Left colon (tissue), 2 donors: ENCODE data around the gene OR1L8. TPM values are rescaled to one million over a fixed set of nuclear protein-coding genes. Genes with fewer than 3 reads are reported as not detected.

Experiments used
- ATAC-seq: fragments of 200-7000 bp; cut with Tn5 transposase; one replicate; pipeline ENCODE4 v1.9.1; 2020; ENCODE audit warnings: mild to moderate bottlenecking, moderate library complexity
- DNase-seq, 2 donors: peaks; one replicate each; pipeline ENCODE4 v3.0.0-alpha.2; 2020
- intact Hi-C, 2 donors: fragments of 100-400 bp; cut with DNase I in 1 of 2; cut with micrococcal nuclease in 1 of 2; formaldehyde crosslinking; loops; one replicate each; pipeline versions ENCODE4 v1.11.2 to v1.14.0; 2022; cut with DNase I, micrococcal nuclease
- total RNA-seq, 2 donors: library from RNA; stranded (reverse); fragmentation: NEBNext Ultra II Directional; extraction: Animal tissue kit (Norgen Biotek cat#: 25700); gene quantifications; one replicate each; pipeline ENCODE4 v1.2.1, GENCODE V29; 2021
- donor health status: DM: no; HTN: no; CAD: no.
- donor health status: DM: yes; HTN: yes; CAD: no.

The OR1L8 gene
- total RNA-seq, 2 donors from 2014 or later = not detected

DNA sequence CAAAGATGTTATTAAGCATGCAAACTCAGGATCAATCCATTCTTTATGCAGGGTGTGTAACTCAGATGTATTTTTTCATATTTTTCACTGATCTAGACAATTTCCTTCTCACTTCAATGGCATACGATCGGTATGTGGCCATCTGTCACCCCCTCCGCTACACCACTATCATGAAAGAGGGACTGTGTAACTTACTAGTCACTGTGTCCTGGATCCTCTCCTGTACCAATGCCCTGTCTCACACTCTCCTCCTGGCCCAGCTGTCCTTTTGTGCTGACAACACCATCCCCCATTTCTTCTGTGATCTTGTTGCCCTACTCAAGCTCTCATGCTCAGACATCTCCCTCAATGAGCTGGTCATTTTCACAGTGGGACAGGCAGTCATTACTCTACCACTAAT lies 63.8 kb downstream of the OR1L8 start:
- intact Hi-C loops = no loop called here
- ATAC-seq (no peak), DNase-seq (no peak)

DNA sequence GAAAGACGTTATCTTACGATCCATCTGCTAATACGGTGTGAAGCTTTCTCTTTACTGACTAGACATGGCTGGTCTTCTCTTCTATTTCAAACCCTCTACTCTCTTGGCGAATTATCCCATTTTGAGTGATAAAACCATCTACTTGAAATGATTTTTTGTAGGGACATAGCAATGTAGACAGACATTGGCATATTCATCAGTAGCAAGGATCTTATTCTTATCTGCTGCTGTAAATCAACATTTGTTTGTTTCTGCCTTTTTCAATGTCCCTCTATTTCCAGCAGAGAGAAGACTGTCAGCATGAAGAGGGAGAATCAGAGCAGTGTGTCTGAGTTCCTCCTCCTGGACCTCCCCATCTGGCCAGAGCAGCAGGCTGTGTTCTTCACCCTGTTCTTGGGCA lies 64.3 kb downstream of the OR1L8 start, which contains the start of gene OR1J4:
Gene OR1J4 (plus strand): TSS at position 301 of the 400 bp plus-strand sequence. CDS start 0 bp downstream, at position 301.
- ATAC-seq (no peak), DNase-seq (no peak)
- intact Hi-C loops = no loop called here

DNA sequence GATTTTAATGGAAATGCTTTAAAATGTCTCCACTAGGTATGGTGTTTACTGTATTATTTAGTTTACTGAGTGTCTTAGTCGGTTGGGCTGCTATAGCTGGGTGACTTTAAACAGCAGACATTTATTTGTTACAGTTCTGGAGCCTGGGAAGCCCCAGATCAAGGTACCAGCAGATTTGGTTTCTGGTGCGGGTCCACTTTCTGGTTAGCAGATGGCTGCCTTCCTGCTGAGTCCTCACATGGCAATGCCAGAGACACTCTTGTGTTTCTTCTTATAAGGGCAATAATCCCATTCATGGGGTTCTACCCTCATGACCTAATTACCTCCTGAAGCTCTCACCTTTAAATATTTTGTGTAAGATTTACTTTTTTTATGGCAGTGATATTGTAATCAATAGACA lies 65.0 kb downstream of the OR1L8 start:
- no peak for DNase-seq
- intact Hi-C loops = no loop called here
- ATAC-seq = no peak

Other genes starting within 250 kb of the OR1L8 start
- gene PTGS1, start 212.4 kb downstream of the OR1L8 start, total RNA-seq = 10 to 100 TPM in 1 of 2 donors, 1 to 10 TPM in 1; 7.8 to 25.4 TPM
- gene OR1J1, start 105.5 kb downstream of the OR1L8 start, total RNA-seq = not detected
- not detected for gene OR1J2, start 72.6 kb downstream of the OR1L8 start, total RNA-seq
- not detected for gene OR1J4, start 64.2 kb downstream of the OR1L8 start, total RNA-seq
- not detected for gene OR1N1, start 56.1 kb downstream of the OR1L8 start, total RNA-seq
- not detected for gene OR1N2, start 30.3 kb downstream of the OR1L8 start, total RNA-seq
- gene OR1Q1, start 31.4 kb upstream of the OR1L8 start, total RNA-seq = not detected
- under 1 TPM in 1 of 2 donors, not detected in 1; 0.31 TPM for gene OR1B1, start 74.2 kb upstream of the OR1L8 start, total RNA-seq
- not detected for gene OR1L1, start 78.3 kb upstream of the OR1L8 start, total RNA-seq
- gene OR1L3, start 91.7 kb upstream of the OR1L8 start, total RNA-seq = not detected
- not detected for gene OR1L4, start 140.6 kb upstream of the OR1L8 start, total RNA-seq
- gene OR1L6, start 158.9 kb upstream of the OR1L8 start, total RNA-seq = not detected
- not detected for gene OR5C1, start 205.5 kb upstream of the OR1L8 start, total RNA-seq
- gene OR1K1, start 216.7 kb upstream of the OR1L8 start, total RNA-seq = not detected
- gene PDCL, start 245.2 kb upstream of the OR1L8 start, total RNA-seq = 10 to 100 TPM; 14.9 to 16.8 TPM